Kidney epithelial cell (primary cell): Measurements from ENCODE around the gene TRIB2. TPM values are rescaled to one million over a fixed set of nuclear protein-coding genes. Genes with fewer than 3 reads are reported as not detected.

Experiments used
- DNase-seq: peaks from one replicate; pipeline ENCODE4 v3.0.0-alpha.2; 2010; ENCODE audit warnings: low read depth
- H3K27me3 ChIP-seq: 2 replicates; pipeline ENCODE4 v1.6.0; 2011; ENCODE audit warnings: low read length; ENCODE audit not compliant: control insufficient read depth, insufficient read depth
- H3K36me3 ChIP-seq: 2 replicates; pipeline ENCODE4 v1.5.1; 2011; ENCODE audit warnings: low read length; ENCODE audit not compliant: control insufficient read depth, insufficient read depth
- H3K4me3 ChIP-seq: 2 replicates; pipeline ENCODE4 v1.5.1; 2011; ENCODE audit warnings: low read depth, mild to moderate bottlenecking, control low read depth, low read length
- total RNA-seq: library from RNA; depleted of rRNA; stranded (reverse); fragments of >200 nt; gene quantifications from 2 replicates; pipeline ENCODE4 v1.2.3, GENCODE V29; 2015
- TF ChIP-seq, protein P1 (sequence below): IDR thresholded peaks from 2 replicates; pipeline ENCODE4 v1.5.1; 2011; ENCODE audit warnings: mild to moderate bottlenecking, moderate library complexity, low read length, control low read depth, inconsistent platforms; ENCODE audit not compliant: insufficient read depth, poor library complexity, severe bottlenecking

The TRIB2 gene
- total RNA-seq, 1 donor from 2014 or later: 16.9 TPM

DNA sequence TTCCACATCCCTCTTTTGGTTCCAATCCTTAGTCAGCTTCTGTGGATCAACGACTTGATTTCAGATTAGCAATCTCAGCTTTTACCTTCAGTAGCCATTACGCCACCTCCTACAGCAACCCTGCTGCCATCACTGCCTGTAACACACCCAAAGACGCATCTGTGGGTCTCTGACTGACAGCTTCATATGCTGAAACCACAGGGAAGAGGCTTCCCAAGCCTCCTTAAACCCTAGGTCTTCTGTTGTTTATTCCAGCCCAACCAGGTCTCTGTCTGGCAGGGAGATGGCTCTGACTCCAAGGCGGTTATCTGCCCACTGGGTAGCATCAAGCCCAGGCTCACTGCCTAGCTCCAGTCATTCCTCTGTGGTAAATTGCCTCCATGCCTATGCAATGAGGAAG, 28.6 kb upstream of the TRIB2 start:
- DNase-seq: no peak
- Histone ChIP-seq H3K36me3 (no peaks in the 10 kb centered on the region), H3K4me3 (no peak overlapping the region), H3K27me3 (no peaks in the 10 kb centered on the region)
- TF ChIP-seq, protein P1, sequence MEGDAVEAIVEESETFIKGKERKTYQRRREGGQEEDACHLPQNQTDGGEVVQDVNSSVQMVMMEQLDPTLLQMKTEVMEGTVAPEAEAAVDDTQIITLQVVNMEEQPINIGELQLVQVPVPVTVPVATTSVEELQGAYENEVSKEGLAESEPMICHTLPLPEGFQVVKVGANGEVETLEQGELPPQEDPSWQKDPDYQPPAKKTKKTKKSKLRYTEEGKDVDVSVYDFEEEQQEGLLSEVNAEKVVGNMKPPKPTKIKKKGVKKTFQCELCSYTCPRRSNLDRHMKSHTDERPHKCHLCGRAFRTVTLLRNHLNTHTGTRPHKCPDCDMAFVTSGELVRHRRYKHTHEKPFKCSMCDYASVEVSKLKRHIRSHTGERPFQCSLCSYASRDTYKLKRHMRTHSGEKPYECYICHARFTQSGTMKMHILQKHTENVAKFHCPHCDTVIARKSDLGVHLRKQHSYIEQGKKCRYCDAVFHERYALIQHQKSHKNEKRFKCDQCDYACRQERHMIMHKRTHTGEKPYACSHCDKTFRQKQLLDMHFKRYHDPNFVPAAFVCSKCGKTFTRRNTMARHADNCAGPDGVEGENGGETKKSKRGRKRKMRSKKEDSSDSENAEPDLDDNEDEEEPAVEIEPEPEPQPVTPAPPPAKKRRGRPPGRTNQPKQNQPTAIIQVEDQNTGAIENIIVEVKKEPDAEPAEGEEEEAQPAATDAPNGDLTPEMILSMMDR: no peak

GRCh38 chr2:12688893-12689292, 27.8 kb upstream of the TRIB2 start:
- no peak for DNase-seq
- no peaks in the 10 kb centered on the region for H3K36me3 ChIP-seq
- TF ChIP-seq, protein P1: no peak
- no peaks in the 10 kb centered on the region for H3K27me3 ChIP-seq
- H3K4me3 ChIP-seq: no peak overlapping the region

GRCh38 chr2:12693509-12693908, 23.2 kb upstream of the TRIB2 start:
- H3K4me3 ChIP-seq: no peak overlapping the region
- no peak for DNase-seq
- no peaks in the 10 kb centered on the region for H3K27me3 ChIP-seq
- TF ChIP-seq, protein P1: no peak
- H3K36me3 ChIP-seq: no peaks in the 10 kb centered on the region

DNA sequence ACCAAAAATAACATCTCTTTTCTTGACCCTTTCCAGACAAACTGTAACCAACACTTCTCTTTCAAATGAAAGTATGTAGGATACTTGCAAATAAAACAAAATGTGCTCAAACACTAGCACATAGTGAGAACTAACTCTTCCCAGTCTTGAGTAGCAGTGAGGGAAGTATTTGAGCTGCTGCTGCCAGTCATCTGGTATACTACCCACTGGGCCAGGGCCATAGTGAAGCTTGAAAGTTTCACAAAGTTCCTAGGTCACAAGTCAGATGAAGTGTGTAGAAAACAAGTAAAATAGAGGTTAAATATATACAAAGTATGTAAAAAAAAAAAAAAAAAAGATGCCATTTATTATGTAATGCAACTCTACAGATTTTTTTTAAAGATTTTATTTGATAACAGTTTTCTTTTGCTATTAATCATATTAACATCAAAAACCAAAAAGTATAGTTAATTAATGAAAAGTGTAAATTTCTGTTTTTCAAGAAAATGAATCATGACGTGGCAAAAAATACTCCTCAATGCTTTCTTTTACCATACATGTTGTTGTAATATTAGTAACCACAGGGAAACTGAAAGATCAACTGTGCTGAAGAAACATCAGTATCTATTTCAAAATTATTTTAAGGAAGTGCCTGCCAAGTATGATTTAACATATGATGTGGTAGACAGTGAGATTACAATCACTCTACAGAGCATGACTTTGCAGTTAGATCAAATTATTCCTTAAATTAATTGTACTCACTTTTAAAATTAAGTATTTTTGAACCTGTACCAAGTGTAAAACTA, 21.6 kb upstream of the TRIB2 start:
- DNase-seq: no peak
- H3K27me3 ChIP-seq: no peaks in the 10 kb centered on the region
- H3K36me3 ChIP-seq: no peaks in the 10 kb centered on the region
- no peak overlapping the region for H3K4me3 ChIP-seq
- TF ChIP-seq, protein P1: no peak

DNA sequence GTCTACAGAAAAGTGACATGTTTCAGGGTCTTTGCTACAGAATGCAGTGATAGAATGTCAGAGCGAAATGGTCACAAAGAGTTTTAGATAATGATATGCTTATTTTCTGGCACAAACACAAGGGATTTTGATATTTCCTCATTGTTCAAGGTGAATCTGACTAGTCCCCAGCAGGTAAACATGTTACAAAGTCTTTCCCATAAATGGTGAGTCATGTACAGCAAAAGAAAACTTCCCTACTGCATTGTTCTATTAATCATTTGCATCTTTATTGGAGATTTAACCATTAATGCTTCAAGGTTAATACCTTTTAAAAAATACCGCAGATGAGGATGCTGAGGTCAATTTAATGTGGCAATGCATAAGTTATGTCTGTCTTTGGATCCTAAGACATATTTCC, 19.1 kb upstream of the TRIB2 start:
- Histone ChIP-seq H3K36me3 (no peaks in the 10 kb centered on the region), H3K4me3 (no peak overlapping the region), H3K27me3 (no peaks in the 10 kb centered on the region)
- TF ChIP-seq, protein P1: no peak
- DNase-seq: no peak

- H3K4me3 ChIP-seq: no peak overlapping the region
- H3K36me3 ChIP-seq: no peaks in the 10 kb centered on the region
- no peak for DNase-seq
- TF ChIP-seq, protein P1: no peak
- no peaks in the 10 kb centered on the region for H3K27me3 ChIP-seq
These were observed 15.7 kb upstream of the TRIB2 start for GRCh38 chr2:12700989-12701388.
